Neural cell (in vitro differentiated cells): ENCODE measurements around the gene BLCAP. TPM values are rescaled to one million over a fixed set of nuclear protein-coding genes. Genes with fewer than 3 reads are reported as not detected.

Source experiments
- H2AFZ ChIP-seq: fragments of 200-600, 300-800 bp; sonication (generic), shearing (Covaris generic); 2 replicates; pipeline ENCODE4 v1.6.0; 2014; ENCODE audit warnings: low read depth, mild to moderate bottlenecking, antibody characterized with exemption, low read length, moderate library complexity
- H3F3A ChIP-seq: fragments of 200-600 bp; shearing (Covaris generic); 2 replicates; pipeline ENCODE4 v1.6.1; 2016; ENCODE audit warnings: mild to moderate bottlenecking, moderate library complexity, mixed read lengths, antibody characterized with exemption, low read length; ENCODE audit not compliant: insufficient read depth, poor library complexity, severe bottlenecking
- H3K27ac ChIP-seq: fragments of 200-600, 300-800 bp; sonication (generic), shearing (Covaris generic); 2 replicates; pipeline ENCODE4 v1.5.1; 2014; ENCODE audit warnings: mild to moderate bottlenecking, low read length, moderate library complexity
- H3K27me3 ChIP-seq: fragments of 300-800, 200-600 bp; sonication (generic), shearing (Covaris generic); 2 replicates; pipeline ENCODE4 v1.6.0; 2014; ENCODE audit warnings: mild to moderate bottlenecking, low read depth, low read length, moderate library complexity; ENCODE audit not compliant: insufficient read depth
- H3K36me3 ChIP-seq: fragments of 300-800, 200-600 bp; sonication (generic), shearing (Covaris generic); 2 replicates; pipeline ENCODE4 v1.5.1; 2014; ENCODE audit warnings: mild to moderate bottlenecking, antibody characterized with exemption, low read length, moderate library complexity; ENCODE audit not compliant: insufficient read depth
- H3K4me2 ChIP-seq: fragments of 300-800, 200-600 bp; sonication (generic), shearing (Covaris generic); 2 replicates; pipeline ENCODE4 v1.6.0; 2014; ENCODE audit warnings: mild to moderate bottlenecking, low read length
- H3K4me3 ChIP-seq: fragments of 300-800, 200-600 bp; sonication (generic), shearing (Covaris generic); 2 replicates; pipeline ENCODE4 v1.5.1; 2014; ENCODE audit warnings: mild to moderate bottlenecking, low read length, moderate library complexity
- H3K79me2 ChIP-seq: fragments of 200-600 bp; shearing (Covaris generic); replicated peaks from 2 replicates; pipeline ENCODE4 v1.6.0; 2014; ENCODE audit warnings: mild to moderate bottlenecking, low read length, moderate library complexity; ENCODE audit not compliant: insufficient read depth
- H3K9ac ChIP-seq: fragments of 300-800, 200-600 bp; sonication (generic), shearing (Covaris generic); 2 replicates; pipeline ENCODE4 v1.6.1; 2016; ENCODE audit warnings: mild to moderate bottlenecking, low read length, mixed read lengths
- H3K9me2 ChIP-seq: fragments of 200-600 bp; shearing (Covaris generic); 2 replicates; pipeline ENCODE4 v1.6.1; 2016; ENCODE audit warnings: mild to moderate bottlenecking, low read length, mixed read lengths; ENCODE audit not compliant: insufficient read depth
- H3K9me3 ChIP-seq: fragments of 200-600, 300-800 bp; sonication (generic), shearing (Covaris generic); 2 replicates; pipeline ENCODE4 v1.6.1; 2016; ENCODE audit warnings: mild to moderate bottlenecking, mixed run types, low read length, moderate library complexity, mixed read lengths
- H4K20me1 ChIP-seq: fragments of 200-600 bp; shearing (Covaris generic); 2 replicates; pipeline ENCODE4 v1.6.1; 2016; ENCODE audit warnings: mild to moderate bottlenecking, mixed run types; ENCODE audit not compliant: insufficient read depth
- CTCF ChIP-seq: fragments of 450-650 bp; IDR thresholded peaks from 2 replicates; pipeline ENCODE4 v1.5.1; 2014; ENCODE audit warnings: antibody characterized with exemption, mild to moderate bottlenecking, moderate library complexity; ENCODE audit not compliant: poor library complexity, severe bottlenecking
- EP300 ChIP-seq: fragments of 450-650 bp; conservative IDR thresholded peaks from 2 replicates; pipeline ENCODE4 v1.6.1; 2014; ENCODE audit warnings: antibody characterized with exemption, mild to moderate bottlenecking, moderate library complexity; ENCODE audit not compliant: poor library complexity, severe bottlenecking
- EZH2 ChIP-seq: fragments of 200-600, 300-800 bp; shearing (Covaris generic), sonication (generic); IDR thresholded peaks from 2 replicates; pipeline ENCODE4 v1.6.1; 2014; ENCODE audit warnings: antibody characterized with exemption, low read length, borderline replicate concordance, mild to moderate bottlenecking; ENCODE audit not compliant: insufficient read depth, poor library complexity, severe bottlenecking
- MXI1 ChIP-seq: fragments of 450-650 bp; conservative IDR thresholded peaks from 2 replicates; pipeline ENCODE4 v1.6.1; 2014; ENCODE audit warnings: antibody characterized with exemption, mild to moderate bottlenecking; ENCODE audit not compliant: poor library complexity, severe bottlenecking
- POLR2AphosphoS5 ChIP-seq: IDR thresholded peaks from 2 replicates; pipeline ENCODE4 v1.6.1; 2012
- RAD21 ChIP-seq: fragments of 450-650 bp; conservative IDR thresholded peaks from 2 replicates; pipeline ENCODE4 v1.6.1; 2014; ENCODE audit warnings: antibody characterized with exemption, mild to moderate bottlenecking, moderate library complexity
- REST ChIP-seq: IDR thresholded peaks from 2 replicates; pipeline ENCODE4 v1.6.1; 2012; ENCODE audit warnings: borderline replicate concordance
- SMC3 ChIP-seq: fragments of 450-650 bp; conservative IDR thresholded peaks from 2 replicates; pipeline ENCODE4 v1.6.1; 2014; ENCODE audit warnings: antibody characterized with exemption, mild to moderate bottlenecking, moderate library complexity; ENCODE audit not compliant: poor library complexity
- TAF1 ChIP-seq: IDR thresholded peaks from 2 replicates; pipeline ENCODE4 v1.6.1; 2012; ENCODE audit warnings: low read depth
- polyA plus RNA-seq: library from polyadenylated mRNA; depleted of rRNA; stranded (reverse); fragments of >200 nt; gene quantifications from 2 replicates; pipeline ENCODE4 v1.2.3, GENCODE V29; 2014

Gene BLCAP
- polyA plus RNA-seq, 1 donor from 2014 or later, result 344 TPM

DNA sequence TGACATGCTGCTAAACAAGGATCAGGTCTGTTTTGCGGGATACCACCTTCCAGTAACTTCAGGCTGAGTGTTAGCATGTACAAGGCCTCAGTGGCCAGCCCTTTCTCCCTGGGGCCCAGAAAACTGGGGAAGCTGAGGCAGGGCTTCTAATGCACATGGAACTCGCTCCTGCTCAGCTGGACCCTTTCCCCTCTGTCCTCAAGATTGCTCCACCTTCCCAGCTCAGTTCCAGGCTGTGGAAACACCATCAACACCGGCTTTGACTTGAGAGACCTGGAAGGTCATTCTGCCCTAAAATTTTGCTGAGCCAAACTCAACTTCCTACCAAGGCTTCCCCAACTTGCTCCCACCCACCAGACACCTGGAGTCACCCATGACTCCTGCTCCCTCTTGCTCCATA is 4.2 kb upstream of the BLCAP start:
- H3K79me2 ChIP-seq, result peaks cover 8% of the 10 kb centered on the region
- H2AFZ ChIP-seq, result no peak overlapping the region
- H3K9me2 ChIP-seq, result no peaks in the 10 kb centered on the region
- no peaks in the 10 kb centered on the region for H3K36me3 ChIP-seq
- TF ChIP-seq RAD21 (no peak), CTCF (no peak), EP300 (no peak), EZH2 (no peak), POLR2AphosphoS5 (no peak), SMC3 (no peak), REST (no peak), MXI1 (no peak), TAF1 (no peak)
- H3K9me3 ChIP-seq, result no peaks in the 10 kb centered on the region
- H3K9ac ChIP-seq, result no peak overlapping the region
- no peak overlapping the region for H3K4me2 ChIP-seq
- no peak overlapping the region for H3K27ac ChIP-seq
- H3K4me3 ChIP-seq, result no peak overlapping the region
- H3K27me3 ChIP-seq, result no peaks in the 10 kb centered on the region
- H4K20me1 ChIP-seq, result no peaks in the 10 kb centered on the region
- no peaks in the 10 kb centered on the region for H3F3A ChIP-seq

DNA sequence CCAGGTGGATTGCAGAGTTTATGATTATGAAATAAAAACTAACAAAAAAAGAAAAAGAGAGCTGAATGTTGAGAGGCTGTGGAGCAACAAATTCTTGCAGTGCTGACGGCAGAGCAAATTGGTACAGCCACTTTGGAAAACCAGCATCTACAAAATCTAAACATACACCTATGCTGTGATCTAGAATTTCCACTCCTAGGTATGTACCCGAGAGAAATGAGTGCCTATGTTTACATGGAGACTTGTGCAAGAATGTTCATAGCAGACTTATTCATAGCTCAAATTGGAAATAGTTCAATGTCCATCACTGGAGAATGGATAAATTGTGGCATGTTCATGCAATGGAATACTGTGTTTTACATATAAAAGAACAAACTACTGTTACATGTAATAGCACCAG is 3.0 kb upstream of the BLCAP start:
- no peaks in the 10 kb centered on the region for H3K27me3 ChIP-seq
- H3K36me3 ChIP-seq, result no peaks in the 10 kb centered on the region
- H3K27ac ChIP-seq, result no peak overlapping the region
- H3F3A ChIP-seq, result no peaks in the 10 kb centered on the region
- H3K9me3 ChIP-seq, result no peaks in the 10 kb centered on the region
- no peak overlapping the region for H2AFZ ChIP-seq
- no peak overlapping the region for H3K4me2 ChIP-seq
- peaks cover 19% of the 10 kb centered on the region for H3K79me2 ChIP-seq
- H4K20me1 ChIP-seq, result no peaks in the 10 kb centered on the region
- TF ChIP-seq REST (no peak), RAD21 (no peak), POLR2AphosphoS5 (no peak), CTCF (no peak), EZH2 (no peak), EP300 (no peak), SMC3 (no peak), MXI1 (no peak), TAF1 (no peak)
- H3K9ac ChIP-seq, result no peak overlapping the region
- H3K4me3 ChIP-seq, result no peak overlapping the region
- H3K9me2 ChIP-seq, result no peaks in the 10 kb centered on the region
